Fibroblast of lung (primary cell): ENCODE measurements around the gene RNF168. TPM values are rescaled to one million over a fixed set of nuclear protein-coding genes. Genes with fewer than 3 reads are reported as not detected.

Source experiments
- DNase-seq, 2 donors: peaks; one replicate each; pipeline versions ENCODE4 v3.0.0 to v3.0.0-alpha.2; 2010; ENCODE audit warnings: low read depth in 2 of 2
- H2AFZ ChIP-seq: 2 replicates; pipeline ENCODE4 v1.5.1; 2012; ENCODE audit warnings: low read length, control low read depth, inconsistent platforms
- H3K27ac ChIP-seq: 2 replicates; pipeline ENCODE4 v1.5.1; 2011; ENCODE audit warnings: low read length, control low read depth; ENCODE audit not compliant: insufficient read depth
- H3K27me3 ChIP-seq: 2 replicates; pipeline ENCODE4 v1.5.1; 2011; ENCODE audit warnings: mild to moderate bottlenecking, low read length; ENCODE audit not compliant: control insufficient read depth, insufficient read depth
- H3K36me3 ChIP-seq: 2 replicates; pipeline ENCODE4 v1.5.1; 2011; ENCODE audit warnings: low read length; ENCODE audit not compliant: control insufficient read depth, insufficient read depth
- H3K4me1 ChIP-seq: 2 replicates; pipeline ENCODE4 v1.5.1; 2011; ENCODE audit warnings: low read length; ENCODE audit not compliant: control insufficient read depth, insufficient read depth; ENCODE audit errors: extremely low read depth
- H3K4me2 ChIP-seq: 2 replicates; pipeline ENCODE4 v1.5.1; 2011; ENCODE audit warnings: low read length, control low read depth; ENCODE audit not compliant: insufficient read depth; ENCODE audit errors: extremely low read depth
- H3K4me3 ChIP-seq, 4 experiments: fragments of 200-600 bp in 1 of 4; sonication (generic) in 1 of 4; replicated peaks in 1 of 4; 2 replicates each; pipeline ENCODE4 v1.5.1; 2011 to 2016; ENCODE audit warnings: low read length in 4 of 4, low read depth in 3 of 4, mild to moderate bottlenecking in 3 of 4, control low read depth in 2 of 4, inconsistent platforms in 1 of 4, mixed read lengths in 1 of 4; ENCODE audit not compliant: insufficient read depth in 1 of 4; ENCODE audit errors: control extremely low read depth in 1 of 4
- H3K79me2 ChIP-seq: 2 replicates; pipeline ENCODE4 v1.5.1; 2012; ENCODE audit warnings: mild to moderate bottlenecking, low read length, inconsistent platforms; ENCODE audit not compliant: control insufficient read depth, insufficient read depth
- H3K9ac ChIP-seq: 2 replicates; pipeline ENCODE4 v1.5.1; 2011; ENCODE audit warnings: mild to moderate bottlenecking, low read length, control low read depth; ENCODE audit not compliant: insufficient read depth
- H3K9me3 ChIP-seq: 2 replicates; pipeline ENCODE4 v1.5.1; 2012; ENCODE audit warnings: low read depth, low read length; ENCODE audit not compliant: control insufficient read depth, insufficient read depth
- H4K20me1 ChIP-seq: 2 replicates; pipeline ENCODE4 v1.5.1; 2011; ENCODE audit warnings: low read length; ENCODE audit not compliant: control insufficient read depth, insufficient read depth; ENCODE audit errors: extremely low read depth
- CTCF ChIP-seq, 2 donors: IDR thresholded peaks in 1 of 2; conservative IDR thresholded peaks in 1 of 2; 1 replicate in 1 of 2; 2 replicates in 1 of 2; pipeline ENCODE4 v1.5.1; 2011 to 2012; ENCODE audit warnings: low read length in 2 of 2, control low read depth in 1 of 2, inconsistent platforms in 1 of 2, low read depth in 1 of 2, mild to moderate bottlenecking in 1 of 2
- EZH2 ChIP-seq: IDR thresholded peaks from 2 replicates; pipeline ENCODE4 v1.5.1; 2012; ENCODE audit warnings: low read length, control low read depth, mild to moderate bottlenecking; ENCODE audit errors: missing control alignments
- polyA plus RNA-seq, 2 donors: library from polyadenylated mRNA; depleted of rRNA in 1 of 2; stranded (reverse) in 1 of 2; unstranded in 1 of 2; fragments of >200 nt; gene quantifications; 2 replicates each; pipeline ENCODE4 v1.2.1, GENCODE V29; 2011 to 2012; ENCODE audit warnings: missing spikeins in 1 of 2
- total RNA-seq: library from RNA; depleted of rRNA; stranded (reverse); fragments of >200 nt; gene quantifications from 2 replicates; pipeline ENCODE4 v1.2.1, GENCODE V29; 2014

The RNF168 gene
- total and polyA plus RNA-seq, 2 donors (not counting 1 experiment from before 2014, with no cell fraction given): 3.1 to 13.7 TPM

GRCh38 chr3:196541684-196542445 is 38.3 kb upstream of the RNF168 start:
- Histone ChIP-seq H3K9me3 (no peaks in the 10 kb centered on the region), H3K36me3 (no peaks in the 10 kb centered on the region), H2AFZ (no peak overlapping the region), H3K4me3 (no peak overlapping the region), H4K20me1 (no peaks in the 10 kb centered on the region), H3K4me2 (no peak overlapping the region), H3K27ac (no peak overlapping the region), H3K4me1 (no peaks in the 10 kb centered on the region), H3K9ac (no peak overlapping the region), H3K27me3 (no peaks in the 10 kb centered on the region), H3K79me2 (no peaks in the 10 kb centered on the region)
- TF ChIP-seq CTCF (conservative IDR thresholded peaks at IDR 0.05 in 1 of 2, IDR thresholded peaks at IDR 0.05 in 1 of 2; ENCODE audit: low read depth in 1 of 2, low read length in 2 of 2): no peak
- TF ChIP-seq EZH2: no peak
- no peak for DNase-seq

DNA sequence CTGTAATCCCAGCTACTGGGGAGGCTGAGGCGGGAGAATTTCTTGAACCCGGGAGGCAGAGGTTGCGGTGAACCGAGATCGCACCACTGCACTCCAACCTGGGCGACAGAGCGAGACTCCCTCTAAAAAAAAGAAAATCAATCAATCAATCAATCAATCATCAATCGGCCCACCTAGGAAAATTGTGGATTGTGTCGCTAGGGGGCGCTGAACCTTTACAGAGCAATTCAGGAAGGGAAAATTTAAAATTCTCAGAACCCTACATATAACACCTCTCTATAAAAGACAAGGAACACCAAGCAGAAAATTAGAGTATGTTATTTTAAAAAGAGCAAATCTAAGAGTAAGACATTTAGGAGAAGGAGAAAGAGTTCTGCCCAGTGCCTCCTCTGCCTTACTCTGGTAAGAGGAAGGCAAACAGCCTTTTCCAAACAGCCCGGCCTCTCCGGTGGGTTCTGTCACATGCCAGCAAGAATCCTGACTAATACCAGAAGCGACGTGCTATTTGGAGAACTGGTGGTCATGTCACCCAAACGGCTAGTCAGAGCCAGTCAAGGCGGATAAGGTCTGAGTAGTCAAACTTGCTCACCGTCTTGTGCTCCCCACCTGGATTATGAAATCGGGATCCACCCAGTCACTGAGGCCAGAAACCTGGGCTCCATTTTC is 33.9 kb upstream of the RNF168 start:
- H3K9me3 ChIP-seq: no peaks in the 10 kb centered on the region
- H3K79me2 ChIP-seq: no peaks in the 10 kb centered on the region
- H3K9ac ChIP-seq: no peak overlapping the region
- no peak overlapping the region for H2AFZ ChIP-seq
- no peak overlapping the region for H3K27ac ChIP-seq
- TF ChIP-seq EZH2: no peak
- TF ChIP-seq CTCF (conservative IDR thresholded peaks at IDR 0.05 in 1 of 2, IDR thresholded peaks at IDR 0.05 in 1 of 2; ENCODE audit: low read depth in 1 of 2, low read length in 2 of 2): peak; percentile 57 to 65
- no peaks in the 10 kb centered on the region for H3K36me3 ChIP-seq
- H3K4me2 ChIP-seq: no peak overlapping the region
- DNase-seq: peak in 1 of 2 donors; percentile 38
- H4K20me1 ChIP-seq: no peaks in the 10 kb centered on the region
- H3K4me1 ChIP-seq: no peaks in the 10 kb centered on the region
- H3K4me3 ChIP-seq: no peak overlapping the region
- no peaks in the 10 kb centered on the region for H3K27me3 ChIP-seq

DNA sequence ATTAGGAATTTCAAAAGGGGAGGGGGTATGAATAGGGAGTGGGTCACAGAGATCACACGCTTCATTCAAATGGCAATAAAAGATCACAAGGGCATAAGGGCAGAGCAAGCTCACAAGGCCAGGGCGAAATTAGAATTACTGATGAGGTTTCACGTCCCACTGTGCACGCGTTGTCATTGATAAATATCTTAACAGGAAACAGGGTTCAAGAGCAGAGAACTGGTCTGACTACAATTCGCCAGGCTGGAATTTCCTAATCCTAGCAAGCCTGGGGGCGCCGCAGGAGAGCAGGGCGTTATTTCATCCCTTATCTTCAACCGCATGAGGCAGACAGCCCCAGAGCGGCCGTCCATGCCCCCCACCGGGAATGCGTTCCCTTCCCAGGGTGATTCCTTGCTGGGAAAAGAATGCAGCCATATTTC is 29.7 kb upstream of the RNF168 start:
- no peak for TF ChIP-seq EZH2
- no peak overlapping the region for H3K9ac ChIP-seq
- peaks cover 2% of the 10 kb centered on the region for H3K4me1 ChIP-seq
- H2AFZ ChIP-seq: no peak overlapping the region
- no peaks in the 10 kb centered on the region for H3K27me3 ChIP-seq
- no peaks in the 10 kb centered on the region for H3K79me2 ChIP-seq
- no peak overlapping the region for H3K4me3 ChIP-seq
- H3K4me2 ChIP-seq: no peak overlapping the region
- peak in 1 of 2 donors; percentile 32 for DNase-seq
- no peak overlapping the region for H3K27ac ChIP-seq
- H3K36me3 ChIP-seq: no peaks in the 10 kb centered on the region
- H4K20me1 ChIP-seq: no peaks in the 10 kb centered on the region
- no peaks in the 10 kb centered on the region for H3K9me3 ChIP-seq
